Activated CD4-positive, alpha-beta memory T cell treated with anti-CD3 and anti-CD28 coated beads, Interleukin-2, amount 10 ng/mL, durations not matched to agents 7 days and 5 days (primary cell): ENCODE results near the gene TP53BP2. TPM values are rescaled to one million over a fixed set of nuclear protein-coding genes. Genes with fewer than 3 reads are reported as not detected.

ENCODE experiments used
- total RNA-seq, 2 experiments: library from RNA; stranded (reverse); gene quantifications; one replicate each; pipeline ENCODE4 v1.2.3, GENCODE V29; 2021

The TP53BP2 gene
- total RNA-seq, 2 experiments from 2014 or later: 34.4 to 36.0 TPM

Other genes starting within 250 kb of the TP53BP2 start
- under 1 TPM in 1 of 2 experiments, not detected in 1; 0.13 TPM for gene CAPN8, start 180.2 kb downstream of the TP53BP2 start, total RNA-seq
- 100 to 1,000 TPM; 263 TPM for gene CAPN2, start 133.4 kb downstream of the TP53BP2 start, total RNA-seq